GM20431 (cell line): ENCODE measurements around the gene HLCS.

Source experiments
- in situ Hi-C: fragments of 300-500 bp; cut with MseI, MboI; formaldehyde crosslinking; loops from one replicate; pipeline ENCODE4 v1.15.0; 2020; ENCODE audit warnings: low sequenced_read_pairs; ENCODE audit not compliant: unreplicated experiment

Gene HLCS

DNA sequence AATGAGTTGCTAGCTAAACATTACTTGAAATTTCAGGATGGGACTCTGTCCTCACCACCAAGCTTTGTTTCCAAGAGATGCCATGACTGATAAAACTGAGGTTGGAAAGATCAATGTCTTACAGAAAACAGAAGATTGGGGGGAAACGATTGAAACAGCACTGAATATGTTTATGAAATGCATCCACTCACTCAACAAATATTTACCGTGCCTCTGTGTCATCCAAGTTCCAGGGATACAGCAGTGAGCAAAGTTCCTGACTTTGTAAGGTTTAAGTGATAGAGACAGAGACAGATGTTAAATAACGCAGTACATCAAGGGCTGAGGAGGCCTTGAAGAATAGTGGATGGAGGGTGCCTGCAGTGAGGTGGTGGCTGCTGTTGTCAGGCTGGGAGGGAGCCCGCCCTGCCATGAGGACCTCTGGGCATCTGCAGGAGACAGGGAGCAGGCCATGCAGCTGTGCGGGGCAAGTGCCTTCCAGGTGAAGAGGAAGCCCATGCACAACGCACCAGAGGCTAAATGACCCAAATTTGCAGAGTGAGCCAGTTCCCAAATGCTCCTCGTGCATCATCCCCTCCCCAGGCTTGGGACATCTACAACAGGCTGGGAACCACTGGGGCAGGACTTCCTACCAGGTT, 108.0 kb downstream of the HLCS start:
- in situ Hi-C loops, result no loop called here

GRCh38 chr21:36856643-36857042, 109.8 kb downstream of the HLCS start:
- in situ Hi-C loops, result no loop called here

DNA sequence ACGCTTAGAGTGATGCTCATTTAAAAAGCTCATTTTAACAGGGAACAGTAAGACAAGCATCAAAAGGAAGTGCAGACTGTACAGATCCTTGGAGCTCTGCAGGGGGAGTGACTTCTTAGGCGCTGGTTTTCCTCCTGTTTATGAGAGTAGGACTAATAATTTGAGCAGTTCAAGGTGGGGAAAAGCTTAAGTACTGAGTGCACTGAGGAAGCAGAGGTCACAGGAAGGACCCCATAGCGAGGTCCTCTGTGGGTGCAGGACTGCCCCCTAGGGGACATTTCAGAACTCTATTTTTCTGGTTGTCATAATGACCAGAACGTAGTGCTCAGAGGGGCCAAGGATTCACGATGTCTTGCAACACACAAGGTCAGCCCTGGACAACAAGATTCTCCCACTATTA, 112.1 kb downstream of the HLCS start:
- in situ Hi-C loops, result no loop called here

DNA sequence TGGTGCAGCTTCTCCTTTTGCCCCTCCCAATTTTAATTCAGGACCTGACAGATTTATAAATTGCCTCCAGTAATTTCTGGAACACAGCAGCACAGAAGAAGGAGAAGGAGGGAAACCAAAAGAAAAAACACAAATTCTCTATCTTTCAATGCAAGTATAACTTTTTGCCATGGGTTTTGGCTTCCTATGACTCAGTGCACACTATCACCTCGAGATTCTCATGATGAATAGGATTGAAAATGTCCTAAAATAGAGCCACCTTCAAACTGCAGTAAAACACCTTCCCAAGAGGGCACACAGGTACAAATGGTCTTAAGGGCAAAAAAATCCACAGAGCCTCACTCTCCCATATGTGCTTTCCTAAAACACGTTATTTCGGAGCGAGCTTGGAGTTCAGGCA, 113.6 kb downstream of the HLCS start:
- in situ Hi-C loops, result no loop called here

DNA sequence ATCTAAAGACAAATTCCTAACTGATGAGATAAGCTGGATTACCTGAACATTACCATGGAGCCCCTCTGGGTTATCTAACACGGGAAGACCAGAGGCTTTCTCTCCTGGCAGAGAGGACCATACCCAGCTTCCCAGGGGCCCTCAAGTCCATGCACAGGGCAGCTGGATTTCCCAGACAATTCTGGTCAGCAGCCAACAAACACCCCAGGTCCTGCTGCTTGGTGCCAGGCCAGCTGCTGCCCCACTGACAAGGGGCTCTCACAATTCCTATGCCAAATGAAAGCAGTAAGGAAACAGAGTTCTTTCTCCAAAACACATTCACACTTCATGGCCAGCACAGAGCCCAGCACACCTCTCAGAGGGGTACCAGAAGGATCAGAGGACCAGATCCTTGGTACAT, 114.2 kb downstream of the HLCS start:
- in situ Hi-C loops, result no loop called here

DNA sequence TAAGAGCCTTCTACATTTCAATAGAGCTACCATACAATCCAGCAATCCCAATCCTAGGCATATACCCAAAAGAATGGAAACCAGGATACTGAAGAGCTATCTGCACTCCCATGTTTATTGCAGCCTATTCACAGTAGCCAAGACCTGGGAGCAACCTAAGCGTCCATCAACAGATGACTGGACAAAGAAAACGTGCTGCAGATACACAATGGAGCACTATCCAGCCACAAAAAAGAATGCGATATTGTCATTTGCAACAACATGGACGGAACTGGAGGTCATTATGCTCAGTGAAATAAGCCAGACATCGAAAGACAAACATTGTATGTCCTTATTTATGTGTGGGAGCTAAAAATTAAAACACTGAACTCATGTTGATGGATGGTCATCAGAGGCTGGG, 115.3 kb downstream of the HLCS start:
- in situ Hi-C loops, result no loop called here

GRCh38 chr21:36850372-36850771, 116.1 kb downstream of the HLCS start:
- in situ Hi-C loops, result no loop called here

DNA sequence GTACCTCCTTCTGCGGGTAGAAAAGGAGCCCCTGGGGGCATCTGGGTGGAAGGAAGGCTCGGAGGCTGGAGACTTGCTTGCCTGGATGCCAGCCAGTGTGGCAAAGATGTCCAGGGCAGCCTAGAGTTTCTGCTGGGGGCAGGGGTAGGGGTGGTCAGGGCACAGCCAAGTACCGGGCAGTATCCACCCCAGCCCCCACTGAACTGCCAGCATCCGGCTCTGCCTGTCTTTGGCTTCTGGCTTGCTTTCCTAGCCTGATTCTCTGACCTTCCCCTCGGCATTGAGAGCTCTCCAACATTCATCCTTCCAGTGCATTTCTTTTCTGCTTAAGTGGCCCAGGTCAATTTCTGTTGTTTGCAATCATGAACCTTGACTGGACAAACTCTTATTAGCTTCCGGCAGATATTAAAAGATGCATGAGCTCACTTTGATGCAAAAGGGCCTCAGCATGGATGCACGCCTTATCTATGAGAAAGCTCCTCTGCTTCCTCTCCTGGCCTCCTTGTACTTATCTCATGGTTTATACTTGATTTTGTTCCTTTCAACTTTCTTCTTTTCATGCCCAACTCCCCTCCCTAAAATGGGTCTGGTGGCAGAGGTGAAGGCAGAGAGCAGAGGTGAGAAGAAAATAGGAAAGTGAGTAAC, 116.9 kb downstream of the HLCS start:
- in situ Hi-C loops, result no loop called here

DNA sequence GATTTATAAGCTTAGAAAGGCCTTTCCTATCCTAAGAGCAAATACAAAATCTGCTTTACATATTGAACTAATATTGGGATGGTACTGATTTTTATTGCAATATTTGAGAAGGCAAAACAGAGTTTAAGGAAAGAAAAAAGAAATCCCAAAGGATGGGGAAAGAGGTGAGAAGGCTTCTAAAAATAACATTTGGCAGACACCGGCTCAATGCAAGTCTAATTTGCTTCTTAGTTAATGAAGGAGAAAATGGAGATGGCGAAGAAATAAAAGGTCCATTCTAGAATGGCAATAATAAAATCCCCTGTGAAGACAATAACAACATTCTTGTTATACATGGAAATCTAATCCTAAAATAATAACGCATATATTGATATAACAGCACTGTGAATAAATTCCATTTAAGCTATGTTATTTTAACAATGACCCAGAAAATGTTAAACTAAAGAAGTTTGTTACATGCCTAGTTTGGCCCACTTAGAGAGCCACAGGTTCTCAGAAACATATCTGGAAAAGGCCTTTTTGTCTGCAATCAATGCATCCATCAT, 117.7 kb downstream of the HLCS start:
- in situ Hi-C loops, result no loop called here

DNA sequence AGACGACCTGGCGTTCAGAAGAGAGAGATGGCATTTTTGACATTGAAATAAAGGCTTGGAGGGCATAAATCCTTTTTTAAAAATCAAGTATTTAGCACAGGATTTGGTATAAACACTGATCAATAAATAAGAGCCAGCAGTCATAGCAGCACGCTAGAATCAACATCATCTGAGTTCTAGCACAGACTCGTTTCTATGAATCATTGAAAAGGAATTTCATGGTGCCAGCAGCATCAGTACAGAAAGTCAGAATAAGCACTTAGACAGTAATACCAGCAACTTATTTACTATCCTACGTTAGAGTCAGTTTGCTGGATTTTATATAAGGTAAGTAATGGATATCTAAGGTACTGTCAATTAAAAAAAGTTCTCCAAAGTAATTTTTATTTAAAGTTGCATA, 119.3 kb downstream of the HLCS start:
- in situ Hi-C loops, result no loop called here

DNA sequence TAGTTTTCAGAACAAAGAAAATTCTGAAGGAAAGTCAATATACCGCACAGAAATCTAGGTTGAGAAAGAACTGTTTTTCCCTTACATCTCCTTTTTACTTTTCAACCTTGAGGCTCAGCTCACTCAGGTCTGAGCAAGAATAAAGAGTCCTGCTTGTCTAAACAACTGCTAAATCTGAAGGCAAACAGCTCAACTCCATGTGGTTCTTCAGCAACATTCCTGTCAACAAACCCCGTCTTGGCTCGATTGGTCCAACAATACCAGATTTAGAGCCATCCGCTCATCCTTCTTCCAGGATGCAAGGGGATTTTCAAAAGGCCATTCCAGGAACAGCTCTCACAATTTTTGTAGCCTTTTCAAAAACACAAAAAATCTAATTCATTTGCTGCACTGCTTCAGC, 119.8 kb downstream of the HLCS start:
- in situ Hi-C loops, result no loop called here

GRCh38 chr21:36845790-36846189, 120.7 kb downstream of the HLCS start:
- in situ Hi-C loops, result no loop called here

DNA sequence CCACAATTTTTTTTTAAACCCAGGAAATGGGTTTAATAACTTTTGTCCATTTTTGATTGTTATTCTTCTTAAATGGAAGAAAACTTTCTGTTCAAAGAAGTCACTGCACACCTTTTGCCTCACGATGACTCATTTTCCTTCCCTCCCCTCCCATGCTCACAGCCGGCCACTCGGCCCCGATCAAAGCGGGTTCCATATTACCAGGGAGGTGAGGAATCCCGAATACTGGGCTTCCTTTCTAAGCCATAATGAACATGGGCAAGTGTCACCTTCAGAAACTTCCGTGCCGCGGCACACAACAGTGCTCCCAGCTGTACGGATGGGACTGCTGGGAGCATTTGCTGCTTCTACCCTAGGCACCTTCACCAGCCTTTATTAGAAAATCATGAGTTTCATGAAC, 121.4 kb downstream of the HLCS start:
- in situ Hi-C loops, result no loop called here

DNA sequence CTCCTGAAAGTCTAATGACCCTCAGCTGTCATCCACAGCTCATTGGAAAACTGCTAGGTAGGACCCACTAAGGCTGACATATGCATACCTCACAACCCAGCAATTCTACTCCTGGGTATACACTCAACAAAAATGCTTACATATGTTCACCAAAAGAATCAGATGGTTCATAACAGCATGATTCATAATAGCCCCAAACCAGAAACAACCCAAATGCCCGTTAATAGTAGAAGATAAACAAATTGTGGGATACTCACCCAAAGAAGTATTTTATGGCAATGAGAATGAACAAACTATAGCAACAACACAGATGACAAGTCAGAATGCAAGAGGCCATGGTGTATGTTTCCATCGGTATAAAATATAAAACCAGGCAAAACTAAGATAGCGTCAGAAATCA, 124.6 kb downstream of the HLCS start:
- in situ Hi-C loops, result no loop called here

DNA sequence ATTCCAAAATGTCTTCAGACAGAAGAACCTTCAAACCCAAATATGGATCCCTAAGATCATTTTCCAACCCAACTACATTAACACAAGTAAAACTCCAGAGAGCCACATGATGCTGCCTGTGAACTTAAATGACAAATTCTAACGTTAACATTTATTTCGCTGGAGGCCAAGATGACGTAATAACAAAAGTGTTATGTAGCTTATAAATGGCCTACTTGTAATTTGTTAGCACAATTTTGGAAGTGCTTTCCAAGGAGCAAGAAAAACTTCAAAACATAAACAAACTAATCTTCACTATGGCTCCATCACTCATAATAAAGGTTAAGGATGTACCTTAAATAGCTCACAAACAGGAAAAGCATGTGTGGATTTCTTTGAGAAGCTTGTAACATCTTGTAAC, 126.7 kb downstream of the HLCS start:
- in situ Hi-C loops, result no loop called here

- in situ Hi-C loops, result no loop called here
Observed at GRCh38 chr21:36839123-36839522, 127.3 kb downstream of the HLCS start.

DNA sequence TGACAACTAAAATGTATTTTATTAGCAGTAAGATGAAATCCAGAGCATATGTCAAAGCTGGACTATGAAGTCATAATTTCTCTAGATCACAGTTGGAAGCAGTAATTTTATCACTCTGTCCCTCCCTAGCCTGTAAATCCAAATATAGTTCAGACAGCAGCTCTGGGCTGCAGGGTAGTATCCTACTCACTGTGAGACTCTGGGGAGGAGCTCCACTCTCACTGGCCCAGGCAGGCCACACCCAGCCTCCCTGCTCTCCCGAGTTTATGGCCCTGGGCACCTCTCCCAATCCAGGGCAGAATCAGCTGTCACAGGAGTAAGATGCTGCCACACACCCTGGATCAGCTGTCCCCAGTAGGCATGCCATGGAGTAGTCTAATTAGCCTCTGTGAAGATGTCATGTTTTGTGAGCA, 131.1 kb downstream of the HLCS start:
- in situ Hi-C loops, result no loop called here

DNA sequence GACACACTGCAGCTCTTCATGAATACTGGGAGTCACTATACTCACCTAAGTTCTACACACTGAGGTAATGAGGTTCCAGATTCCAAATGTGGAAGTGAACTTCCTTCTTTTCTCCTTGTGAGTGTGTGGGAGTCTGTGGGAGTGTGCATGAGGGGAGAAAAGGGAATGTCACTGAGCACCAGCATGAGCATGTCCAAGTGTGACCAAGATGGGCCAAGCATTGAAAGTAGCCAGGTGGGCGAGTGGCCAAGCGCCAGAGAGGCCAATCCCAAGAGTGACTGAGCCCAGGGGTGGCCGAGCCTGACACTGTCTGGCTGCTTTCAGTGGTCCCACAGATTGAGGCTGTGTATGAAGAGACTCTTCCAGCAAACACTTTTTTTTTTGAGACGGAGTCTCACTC, 132.3 kb downstream of the HLCS start:
- in situ Hi-C loops, result no loop called here

GRCh38 chr21:36830100-36830499, 136.4 kb downstream of the HLCS start:
- in situ Hi-C loops, result no loop called here

GRCh38 chr21:36828891-36829515, 137.5 kb downstream of the HLCS start:
- in situ Hi-C loops, result no loop called here

GRCh38 chr21:36828208-36828607, 138.3 kb downstream of the HLCS start:
- in situ Hi-C loops, result no loop called here
